GM19239 (cell line): ENCODE results near the gene NPPB.

Source experiments
- DNase-seq: peaks from one replicate; pipeline ENCODE4 v3.0.0; 2011; ENCODE audit warnings: low spot score; ENCODE audit not compliant: insufficient read length
- FAIRE-seq: peaks from 2 replicates; lab custom pipeline; 2011; peaks lifted over from hg19 to GRCh38; lab: Jason Lieb, UNC

The NPPB gene

DNA sequence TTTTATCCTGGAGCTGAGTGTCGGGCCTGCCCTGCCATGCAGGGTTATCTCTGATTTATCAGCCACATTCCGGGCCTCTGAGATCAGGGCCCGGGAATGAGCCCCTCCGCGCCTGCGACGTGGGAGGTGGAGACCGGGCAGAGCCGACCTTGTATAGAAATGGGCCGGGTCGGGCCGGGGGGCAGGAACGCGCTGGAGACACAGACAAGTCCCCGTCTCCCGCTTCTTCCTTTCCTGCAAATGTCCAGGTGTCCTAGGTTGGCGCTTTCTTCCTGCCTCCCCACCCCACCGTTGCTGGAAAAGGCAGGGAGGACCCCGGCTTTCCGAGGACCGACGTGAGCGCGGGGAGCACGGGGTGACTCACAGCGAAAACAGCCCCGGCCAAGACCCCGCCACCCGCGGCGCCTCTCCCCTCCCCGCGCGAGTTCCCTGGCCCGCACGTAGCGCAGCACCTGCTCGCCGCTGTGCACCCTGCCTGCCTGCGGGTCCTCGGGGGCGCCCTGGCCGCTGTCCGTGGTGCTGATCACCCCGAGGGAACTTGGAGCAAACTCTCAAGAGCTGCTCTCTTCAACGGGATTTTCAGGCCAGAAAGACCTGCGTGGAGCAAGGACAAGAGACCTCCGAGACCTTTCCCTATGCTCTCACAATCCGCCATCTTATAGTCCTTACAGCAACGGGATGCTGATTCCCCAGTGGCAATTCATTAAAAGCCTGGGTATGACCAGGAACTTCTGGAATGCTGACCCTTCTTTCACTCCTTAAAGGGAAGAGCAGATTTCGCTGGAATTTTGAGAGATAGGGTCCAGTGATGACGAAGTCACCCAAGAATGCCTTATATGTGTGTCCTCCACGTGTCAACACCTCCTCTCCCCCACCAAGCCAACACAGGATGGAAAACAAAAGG, 475 bp upstream of the NPPB start:
- FAIRE-seq (no peak), DNase-seq (peak; percentile 70)

DNA sequence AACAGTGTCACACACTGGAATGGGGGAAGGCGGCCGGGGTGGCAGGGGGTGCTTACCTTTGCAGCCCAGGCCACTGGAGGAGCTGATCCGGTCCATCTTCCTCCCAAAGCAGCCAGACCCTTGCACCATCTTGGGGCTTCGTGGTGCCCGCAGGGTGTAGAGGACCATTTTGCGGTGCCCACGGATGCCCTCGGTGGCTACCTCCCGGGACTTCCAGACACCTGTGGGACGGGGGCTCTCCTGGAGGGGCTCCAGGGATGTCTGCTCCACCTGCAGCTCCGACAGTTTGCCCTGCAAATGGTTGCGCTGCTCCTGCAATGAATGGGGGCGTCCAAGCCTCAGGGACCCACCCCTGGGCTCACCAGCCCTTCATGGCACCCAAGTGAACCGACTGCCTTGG, 587 bp downstream of the NPPB start:
- no peak for FAIRE-seq

DNA sequence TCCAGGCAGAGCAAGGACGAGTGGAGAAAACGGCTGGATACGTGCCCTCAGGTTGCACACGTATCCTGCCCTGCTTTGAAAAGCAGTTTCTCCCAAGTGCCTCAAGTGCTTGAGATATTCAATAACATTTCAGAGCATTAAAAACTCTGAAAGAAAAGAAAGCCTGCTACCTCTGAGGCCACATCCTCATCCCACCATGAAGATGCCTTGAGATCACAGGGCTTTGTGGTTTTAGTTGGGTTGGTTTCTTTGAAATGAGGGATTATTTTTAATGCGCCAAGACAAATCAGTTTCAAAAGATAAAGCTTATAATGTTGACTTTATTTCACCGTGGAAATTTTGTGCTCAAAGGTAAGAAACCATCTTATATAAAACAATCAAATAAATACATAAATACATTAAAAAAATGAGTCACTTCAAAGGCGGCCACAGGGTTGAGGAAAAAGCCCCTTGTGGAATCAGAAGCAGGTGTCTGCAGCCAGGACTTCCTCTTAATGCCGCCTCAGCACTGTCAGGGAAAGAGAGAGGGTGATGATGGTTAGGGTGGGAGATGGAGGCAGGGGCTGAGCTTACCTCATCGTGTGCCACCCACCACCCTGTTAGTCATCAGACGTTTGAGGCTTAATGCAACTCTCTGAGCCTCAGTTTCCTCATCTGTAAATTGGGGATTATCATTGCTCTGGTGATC, 1.4 kb downstream of the NPPB start:
- no peak for FAIRE-seq
- no peak for DNase-seq

More for the DNA sequence above, 587 bp downstream of the NPPB start:
- DNase-seq, result no peak

DNA sequence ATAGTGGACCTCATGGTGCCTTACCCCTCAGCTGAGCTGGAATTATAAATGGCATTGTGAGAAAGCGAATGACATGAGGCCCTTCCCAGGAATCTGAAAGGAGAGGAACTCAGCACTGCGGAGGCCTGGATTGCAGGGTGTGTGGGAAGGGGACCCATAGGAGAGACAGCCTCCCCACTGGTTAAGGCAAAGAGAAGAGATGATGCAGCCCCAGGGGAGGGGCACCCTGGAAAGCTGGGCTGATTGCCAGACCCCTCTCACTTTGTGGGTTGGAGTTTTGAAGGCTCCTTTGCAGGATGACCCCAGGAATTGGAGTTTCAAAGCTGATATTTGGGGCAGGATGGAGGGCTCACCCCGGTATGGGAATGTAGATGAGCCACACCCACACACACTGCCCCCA, 2.0 kb downstream of the NPPB start:
- DNase-seq, result no peak
- no peak for FAIRE-seq

DNA sequence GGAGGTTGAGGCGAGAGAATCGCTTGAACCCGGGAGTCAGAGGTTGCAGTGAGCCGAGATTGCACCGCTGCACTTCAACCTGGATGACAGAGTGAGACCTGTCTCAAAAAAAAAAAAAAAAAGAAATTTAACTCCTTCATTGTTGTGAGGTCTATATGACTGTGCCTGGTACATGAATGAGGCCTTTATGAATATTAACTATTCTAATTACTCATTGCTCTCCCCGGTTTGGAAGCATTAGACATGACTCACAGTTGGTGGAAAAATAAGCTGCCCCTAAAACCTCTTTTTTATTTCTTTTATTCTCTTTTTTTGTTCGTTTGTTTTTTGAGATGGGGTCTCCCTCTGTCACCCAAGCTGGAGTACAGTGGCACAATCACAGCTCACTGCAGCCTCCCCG, 3.3 kb downstream of the NPPB start:
- no peak for FAIRE-seq
- DNase-seq, result no peak

DNA sequence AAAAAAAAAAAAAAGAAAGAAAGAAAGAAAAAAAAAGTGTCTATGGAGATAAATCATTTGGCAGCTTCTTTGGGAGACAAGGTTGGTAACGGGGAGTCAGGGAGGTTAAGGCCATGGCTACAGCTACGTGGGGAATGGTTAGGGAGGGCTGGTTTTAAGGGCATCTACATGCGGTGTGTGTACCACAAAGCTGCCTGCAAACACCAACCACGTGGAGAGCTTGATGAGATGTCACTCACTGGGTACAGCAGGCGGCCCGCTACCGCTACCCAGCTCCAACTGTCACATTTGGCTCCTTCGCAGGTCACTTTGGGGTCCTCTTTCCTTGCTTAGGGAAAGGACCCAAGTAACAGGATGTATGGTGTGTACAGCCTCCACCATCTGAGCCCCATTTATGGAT, 4.2 kb downstream of the NPPB start:
- FAIRE-seq (no peak), DNase-seq (no peak)

DNA sequence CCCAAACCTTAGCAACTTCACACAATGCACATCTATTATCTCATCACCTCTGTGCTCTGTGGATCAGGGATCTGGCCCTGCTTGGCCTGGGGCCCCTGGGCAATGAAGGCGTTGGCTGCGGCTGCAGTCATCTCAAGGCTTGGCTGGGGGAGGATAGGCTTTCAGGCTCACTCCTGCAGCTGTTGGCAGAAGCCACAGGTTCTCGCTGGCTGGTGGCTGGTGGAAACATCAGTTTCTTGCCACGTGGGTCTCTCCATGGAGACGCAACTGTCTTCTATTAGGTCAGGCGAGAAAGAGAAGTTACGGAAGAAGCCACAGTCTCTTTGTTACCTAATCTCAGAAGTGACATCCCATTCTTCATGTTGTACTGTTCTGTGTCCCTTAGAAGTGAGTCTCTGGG, 7.6 kb downstream of the NPPB start:
- DNase-seq, result no peak

DNA sequence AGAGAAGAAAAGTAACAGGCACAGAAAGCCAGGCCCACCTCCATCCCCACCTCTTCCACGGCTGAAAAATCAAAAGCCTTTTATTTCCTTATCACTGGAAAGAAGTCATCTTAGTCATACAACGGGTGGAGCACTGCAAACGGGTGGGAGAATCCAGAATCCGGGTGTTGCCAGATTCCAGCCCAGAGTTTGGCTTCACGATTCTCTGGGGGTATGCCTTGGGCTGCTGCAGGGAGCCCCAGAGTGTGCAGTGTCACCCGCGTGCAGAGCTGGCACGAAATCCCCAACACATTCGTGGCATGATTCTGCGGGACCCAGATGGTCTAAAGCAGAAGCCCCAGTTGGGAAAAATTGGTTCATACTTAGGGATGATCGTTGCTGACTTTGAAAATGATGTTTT, 8.6 kb downstream of the NPPB start:
- no peak for FAIRE-seq
- DNase-seq, result no peak

More for the DNA sequence above, 7.6 kb downstream of the NPPB start:
- FAIRE-seq, result no peak

DNA sequence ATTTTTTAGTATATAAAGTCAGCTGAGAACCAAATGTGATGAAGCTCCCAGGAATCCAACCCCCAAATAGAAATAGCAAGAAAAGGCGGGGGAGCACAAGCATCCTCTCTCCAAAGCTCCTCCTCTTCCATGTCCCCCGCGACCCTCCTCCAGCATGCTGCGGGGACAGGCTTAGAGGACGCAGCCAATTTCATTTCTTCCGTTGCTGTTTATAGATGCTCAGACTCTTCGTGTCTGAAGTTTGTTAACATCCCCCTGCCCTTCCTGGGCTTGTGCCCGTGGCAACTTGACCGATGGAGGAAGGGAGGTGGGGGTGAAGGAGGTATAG, 10.4 kb downstream of the NPPB start:
- DNase-seq, result no peak
- FAIRE-seq, result no peak

DNA sequence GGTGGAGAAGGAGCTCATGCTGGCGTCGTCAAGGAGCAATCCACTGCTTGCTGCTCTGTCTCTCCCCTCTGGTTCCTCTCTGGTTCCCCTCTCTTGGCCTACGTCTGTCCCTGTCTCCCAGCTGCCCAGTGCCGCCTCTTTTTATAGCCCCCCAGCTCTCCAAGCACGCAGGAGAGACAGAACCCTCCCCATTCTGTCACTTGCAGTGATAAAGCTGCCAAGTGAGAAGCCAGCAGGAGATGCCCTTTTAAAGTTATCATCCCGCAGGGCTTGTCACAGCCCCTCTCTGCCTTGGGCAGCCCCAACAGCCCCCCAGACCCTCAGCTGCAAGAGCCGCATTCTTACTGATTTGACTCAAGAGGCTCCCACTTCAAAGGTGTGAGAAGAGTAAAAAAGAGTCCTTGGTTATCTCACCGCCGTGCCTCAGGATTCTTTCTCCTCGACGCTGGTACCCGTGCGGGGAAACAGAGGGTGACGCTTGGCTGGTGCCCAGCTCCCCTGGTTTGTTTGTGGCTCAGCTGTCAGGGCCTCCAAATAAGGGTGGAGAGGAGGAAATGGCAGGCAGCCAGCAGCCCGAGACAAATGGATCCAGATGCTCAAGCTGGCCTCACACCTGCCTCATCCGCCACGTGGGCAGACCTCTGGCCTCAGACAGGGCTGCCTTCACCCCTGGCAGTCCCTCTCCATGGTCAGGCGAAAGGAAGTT, 10.9 kb downstream of the NPPB start, which contains the start of gene NPPA:
Gene NPPA, minus strand, starts transcription at position 117 of the 706 bp plus-strand sequence. Its CDS starts 99 bp downstream, at position 18.
- FAIRE-seq, result no peak
- DNase-seq, result no peak

DNA sequence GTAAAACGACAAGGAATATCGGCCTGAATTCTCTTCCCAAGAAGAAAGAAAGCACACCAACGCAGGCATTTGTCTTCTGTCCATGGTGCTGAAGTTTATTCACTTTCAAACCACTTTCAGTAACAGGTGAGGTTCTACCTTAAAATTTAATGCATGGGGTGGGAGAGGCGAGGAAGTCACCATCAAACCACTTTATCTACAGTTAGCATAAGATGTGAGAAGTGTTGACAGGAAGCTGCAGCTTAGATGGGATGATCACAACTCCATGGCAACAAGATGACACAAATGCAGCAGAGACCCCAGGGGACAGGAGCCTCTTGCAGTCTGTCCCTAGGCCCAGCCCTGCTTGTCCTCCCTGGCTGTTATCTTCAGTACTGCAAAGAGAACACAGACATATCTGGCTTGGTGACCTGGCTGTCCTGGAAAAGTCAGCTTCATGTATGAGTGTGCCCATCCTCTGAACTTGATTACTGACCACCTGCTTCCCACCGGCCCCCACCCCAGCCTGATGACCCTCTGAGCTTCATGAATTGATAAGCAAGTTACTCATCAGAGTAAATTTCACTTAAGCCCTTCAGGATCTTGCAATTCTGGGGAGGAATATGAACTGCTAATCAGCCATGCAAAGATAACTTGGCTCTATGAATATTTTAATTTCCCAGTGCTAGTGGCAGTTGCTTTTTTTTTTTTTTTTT, 13.0 kb downstream of the NPPB start:
- DNase-seq, result no peak
- no peak for FAIRE-seq

DNA sequence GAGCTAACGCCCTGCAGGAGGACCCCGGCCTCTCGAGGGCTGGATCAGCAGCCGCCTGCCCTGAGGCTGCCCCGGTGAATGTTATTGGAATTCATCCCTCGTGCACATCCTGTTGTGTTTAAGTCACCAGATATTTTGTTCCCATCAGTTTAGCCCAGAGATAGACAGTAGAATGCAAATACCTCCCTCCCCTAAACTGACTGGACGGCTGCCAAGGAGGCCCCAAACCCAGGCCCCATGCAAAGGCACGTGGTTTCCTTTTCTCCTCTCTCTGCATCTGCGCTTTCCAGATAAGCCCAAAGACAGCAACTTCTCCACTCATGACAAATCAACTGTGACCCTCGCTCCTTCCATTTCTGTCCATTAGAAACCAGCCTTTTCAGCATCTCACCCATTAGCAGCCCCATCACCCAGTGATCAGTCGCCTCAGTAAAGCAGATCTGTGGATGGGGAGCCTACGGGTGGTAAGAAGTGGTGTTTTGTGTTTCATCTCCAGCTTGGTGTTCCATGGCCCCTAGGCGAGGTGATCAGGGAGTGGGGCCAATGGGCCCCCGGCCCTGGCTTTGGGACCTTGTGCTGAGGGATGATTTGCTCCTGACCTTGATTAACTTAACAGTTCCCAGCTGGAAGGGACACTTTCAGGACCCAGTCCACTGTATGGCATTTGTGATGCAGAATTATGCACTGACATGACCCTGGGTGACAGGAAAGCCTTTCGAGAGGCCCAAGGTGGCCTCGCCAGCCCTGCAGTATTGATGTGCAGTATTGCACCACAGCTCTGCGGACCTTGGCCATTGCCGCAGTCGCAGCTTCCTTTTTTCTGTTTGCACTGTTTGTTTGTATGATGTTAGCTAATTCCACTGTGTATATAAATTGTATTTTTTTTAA, 16.3 kb downstream of the NPPB start:
- no peak for DNase-seq
- peak; percentile 51 for FAIRE-seq

DNA sequence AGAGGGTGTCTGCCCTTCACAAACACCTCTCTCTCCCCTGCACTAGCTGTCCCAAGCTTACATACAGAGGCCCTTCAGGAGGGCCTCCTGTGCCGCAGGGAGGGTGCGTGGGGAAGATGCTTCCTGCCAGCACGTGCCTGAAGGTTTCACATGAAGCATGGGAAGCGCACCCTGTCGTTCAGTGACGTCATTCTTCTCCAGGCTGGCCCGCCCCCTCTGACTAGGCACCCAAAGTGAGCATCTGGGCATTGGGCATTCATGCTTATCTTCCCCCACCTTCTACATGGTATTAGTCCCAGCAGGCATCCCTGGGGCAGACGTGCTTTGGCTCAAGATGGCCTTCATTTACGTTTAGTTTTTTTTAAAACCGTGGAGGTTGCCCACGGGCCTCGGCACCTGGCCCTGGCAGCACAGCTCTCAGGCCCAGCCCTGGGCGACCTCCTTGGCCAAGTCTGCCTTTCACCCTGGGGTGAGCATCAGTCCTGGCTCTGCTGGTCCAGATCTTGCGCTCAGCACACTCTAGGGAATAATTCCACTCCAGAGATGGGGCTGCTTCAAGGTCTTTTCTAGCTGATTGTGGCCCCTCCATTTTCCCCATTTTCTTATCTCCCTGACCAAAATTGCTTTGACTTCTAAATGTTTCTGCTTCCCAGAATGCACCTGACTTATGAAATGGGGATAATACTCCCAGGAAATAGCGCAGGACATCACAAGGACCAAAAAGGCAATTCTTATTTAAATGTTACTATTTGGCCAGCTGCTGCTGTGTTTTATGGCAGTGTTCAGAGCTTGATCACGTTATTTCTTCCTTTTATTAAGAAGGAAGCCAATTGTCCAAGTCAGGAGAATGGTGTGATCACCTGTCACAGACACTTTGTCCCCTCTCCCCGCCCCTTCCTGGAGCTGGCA, 17.2 kb downstream of the NPPB start:
- DNase-seq (no peak), FAIRE-seq (no peak)

DNA sequence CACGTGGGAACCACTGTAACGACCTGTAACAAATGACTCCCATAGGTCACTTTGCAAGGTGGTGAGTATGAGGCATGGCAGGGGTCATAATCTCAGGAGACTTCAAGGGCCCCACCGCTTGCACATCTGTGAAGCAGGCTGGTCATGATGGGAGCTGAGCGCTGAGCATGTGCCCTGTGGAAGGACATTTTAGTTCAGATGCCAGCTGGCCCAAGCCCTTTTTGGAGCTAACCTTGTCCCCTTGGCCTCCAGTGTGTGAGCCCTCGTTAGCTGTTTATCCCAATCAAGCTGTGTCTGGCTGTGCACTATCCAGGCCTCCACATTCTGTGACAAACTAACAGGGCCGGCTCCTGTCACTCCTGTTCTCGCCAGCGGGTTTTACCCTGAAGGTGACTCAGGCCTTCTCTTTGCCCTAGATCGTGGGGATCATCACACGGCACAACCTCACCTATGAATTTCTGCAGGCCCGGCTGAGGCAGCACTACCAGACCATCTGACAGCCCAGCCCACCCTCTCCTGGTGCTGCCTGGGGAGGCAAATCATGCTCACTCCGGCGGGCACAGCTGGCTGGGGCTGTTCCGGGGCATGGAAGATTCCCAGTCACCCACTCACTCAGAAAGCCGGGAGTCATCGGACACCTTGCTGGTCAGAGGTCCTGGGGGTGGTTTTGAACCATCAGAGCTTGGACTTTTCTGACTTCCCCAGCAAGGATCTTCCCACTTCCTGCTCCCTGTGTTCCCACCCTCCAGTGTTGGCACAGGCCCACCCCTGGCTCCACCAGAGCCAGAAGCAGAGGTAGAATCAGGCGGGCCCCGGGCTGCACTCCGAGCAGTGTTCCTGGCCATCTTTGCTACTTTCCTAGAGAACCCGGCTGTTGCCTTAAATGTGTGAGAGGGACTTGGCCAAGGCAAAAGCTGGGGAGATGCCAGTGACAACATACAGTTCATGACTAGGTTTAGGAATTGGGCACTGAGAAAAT, 18.7 kb downstream of the NPPB start:
- DNase-seq (no peak), FAIRE-seq (no peak)

DNA sequence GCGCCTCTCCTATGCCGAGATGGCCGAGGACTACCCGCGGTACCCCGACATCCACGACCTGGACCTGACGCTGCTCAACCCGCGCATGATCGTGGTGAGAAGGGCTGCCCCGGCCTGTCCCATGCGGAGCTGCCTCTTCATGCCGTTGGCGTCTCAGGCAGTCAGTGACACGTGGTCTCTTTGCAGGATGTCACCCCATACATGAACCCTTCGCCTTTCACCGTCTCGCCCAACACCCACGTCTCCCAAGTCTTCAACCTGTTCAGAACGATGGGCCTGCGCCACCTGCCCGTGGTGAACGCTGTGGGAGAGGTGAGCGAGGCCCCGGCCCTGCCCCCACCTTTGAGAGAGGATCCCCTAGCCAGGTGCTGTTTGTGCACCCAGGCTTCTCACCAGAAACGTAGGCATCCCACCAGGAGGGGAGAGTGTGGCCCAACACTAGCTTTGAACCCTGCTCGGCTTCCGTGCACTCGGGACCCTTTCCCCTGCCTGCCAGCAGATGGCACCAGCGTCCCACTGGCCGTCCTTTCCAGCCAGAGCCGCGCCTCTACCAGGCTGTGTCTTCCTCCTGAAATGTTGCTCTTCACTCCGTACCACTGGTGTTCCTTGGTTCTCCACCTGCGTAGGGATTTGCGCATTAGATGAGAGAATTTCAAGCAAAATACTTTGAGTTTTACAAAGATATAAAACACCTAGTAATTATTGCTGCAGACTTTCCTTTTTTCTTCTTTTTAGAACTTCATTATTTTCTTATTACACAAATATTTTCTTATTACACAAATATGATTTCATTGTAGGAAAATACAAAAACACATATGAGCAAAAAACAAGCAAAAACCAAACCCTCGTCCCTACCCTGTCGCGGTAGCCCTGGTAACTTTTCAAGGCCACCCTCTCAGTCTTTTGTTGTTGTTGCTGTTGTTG, 20.1 kb downstream of the NPPB start:
- FAIRE-seq (peak; percentile 82), DNase-seq (peak; percentile 94)

DNA sequence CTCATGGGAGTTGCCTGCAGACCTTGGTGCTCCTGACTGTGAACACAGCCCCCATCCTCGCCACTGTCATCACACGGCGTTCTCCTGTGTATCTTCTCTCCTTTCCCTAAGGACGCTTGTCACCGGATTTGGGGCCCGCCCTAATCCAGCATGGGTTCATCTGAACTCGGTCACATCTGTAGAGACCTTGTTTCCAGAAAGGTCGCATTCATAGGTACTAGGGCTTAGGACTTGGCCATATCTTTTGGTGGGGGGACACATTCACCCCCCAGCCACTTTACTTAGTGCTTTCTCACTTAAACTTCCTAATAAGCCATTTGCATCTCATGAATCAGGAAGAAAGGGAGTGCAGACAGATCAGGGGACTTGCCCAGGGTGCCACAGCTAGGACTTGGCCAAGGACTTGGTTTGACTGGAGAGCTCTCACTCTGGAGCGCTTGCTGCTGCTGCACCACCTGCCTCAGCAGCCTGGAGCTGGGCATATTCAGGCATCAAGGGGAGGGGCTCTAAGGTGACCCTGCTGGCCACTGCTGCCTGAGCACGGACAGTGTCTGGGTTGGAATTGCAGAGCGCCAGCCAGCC, 20.9 kb downstream of the NPPB start:
- no peak for FAIRE-seq
- no peak for DNase-seq
